CD4-positive, alpha-beta memory T cell (primary cell): ENCODE data around the gene MANSC4. TPM values are rescaled to one million over a fixed set of nuclear protein-coding genes. Genes with fewer than 3 reads are reported as not detected.
A peak's percentile ranks its signal among the peaks of the same experiment; 100 is the strongest.

Experiments
- CTCF ChIA-PET: fragments of 350-600 bp; sonication (Branson Sonifier 250); formaldehyde crosslinking; loops from one replicate; lab custom pipeline; 2021; ENCODE audit warnings: inconsistent platforms; ENCODE audit not compliant: partially characterized antibody; lab: Charles Lee
- POLR2A ChIA-PET: fragments of 350-600 bp; sonication (Branson Sonifier 250); formaldehyde crosslinking; loops from one replicate; lab custom pipeline; 2021; ENCODE audit not compliant: partially characterized antibody; lab: Charles Lee
- DNase-seq, 5 donors: peaks; one replicate each; pipeline versions ENCODE4 v3.0.0 to v3.0.0-alpha.2; 2020 to 2022; ENCODE audit warnings: mixed read lengths in 1 of 5
- H3K27ac ChIP-seq: one replicate; pipeline ENCODE4 v1.7.0; 2013; ENCODE audit warnings: low read depth, low read length
- H3K27me3 ChIP-seq: 2 replicates; pipeline ENCODE4 v1.7.0; 2013; ENCODE audit warnings: mild to moderate bottlenecking, low read length, moderate library complexity; ENCODE audit not compliant: insufficient read depth
- H3K36me3 ChIP-seq: 2 replicates; pipeline ENCODE4 v1.7.0; 2013; ENCODE audit warnings: mild to moderate bottlenecking, low read length, moderate library complexity; ENCODE audit not compliant: insufficient read depth
- H3K4me1 ChIP-seq: 2 replicates; pipeline ENCODE4 v1.7.0; 2013; ENCODE audit warnings: mild to moderate bottlenecking, low read length, moderate library complexity; ENCODE audit not compliant: insufficient read depth
- H3K4me3 ChIP-seq, 2 donors: one replicate each; pipeline ENCODE4 v1.7.0; 2013; ENCODE audit warnings: low read length in 2 of 2, mild to moderate bottlenecking in 1 of 2
- H3K9me3 ChIP-seq, 2 donors: one replicate each; pipeline ENCODE4 v1.7.0; 2013; ENCODE audit warnings: low read length in 2 of 2, control low read depth in 1 of 2; ENCODE audit not compliant: control insufficient read depth in 1 of 2
- H3K27ac Mint-ChIP-seq, 7 donors: one replicate each; pipeline ENCODE4 v1.8.0; 2020 to 2021; ENCODE audit warnings: mixed read lengths in 7 of 7, mild to moderate bottlenecking in 6 of 7, inconsistent platforms in 3 of 7, moderate library complexity in 3 of 7
- H3K27me3 Mint-ChIP-seq, 2 donors: one replicate each; pipeline ENCODE4 v1.8.0; 2020 to 2021; ENCODE audit warnings: mixed read lengths in 2 of 2
- H3K36me3 Mint-ChIP-seq, 2 donors: one replicate each; pipeline ENCODE4 v1.8.0; 2020 to 2021; ENCODE audit warnings: mixed read lengths in 2 of 2, inconsistent platforms in 1 of 2, mild to moderate bottlenecking in 1 of 2
- H3K4me1 Mint-ChIP-seq, 4 donors: one replicate each; pipeline ENCODE4 v1.8.0; 2020 to 2021; ENCODE audit warnings: mixed read lengths in 4 of 4, mild to moderate bottlenecking in 1 of 4
- H3K4me3 Mint-ChIP-seq, 8 donors: one replicate each; pipeline ENCODE4 v1.8.0; 2020 to 2021; ENCODE audit warnings: mixed read lengths in 8 of 8, mild to moderate bottlenecking in 7 of 8, moderate library complexity in 6 of 8, inconsistent platforms in 3 of 8
- H3K9me3 Mint-ChIP-seq, 8 donors: one replicate each; pipeline ENCODE4 v1.8.0; 2020 to 2021; ENCODE audit warnings: mixed read lengths in 8 of 8, mild to moderate bottlenecking in 5 of 8, inconsistent platforms in 3 of 8, moderate library complexity in 1 of 8
- intact Hi-C: fragments of 100-400 bp; cut with micrococcal nuclease; formaldehyde crosslinking; loops from one replicate; pipeline ENCODE4 v1.15.1; 2023
- polyA plus RNA-seq, 2 donors: library from polyadenylated mRNA; unstranded; fragments of 300-500 nt; fragmentation: Illumina TruSeq; gene quantifications; one replicate each; pipeline ENCODE4 v1.2.3, GENCODE V29; 2021
- total RNA-seq, 2 experiments: library from RNA; stranded (reverse); gene quantifications; one replicate each; pipeline ENCODE4 v1.2.3, GENCODE V29; 2021

Gene MANSC4
- total and polyA plus RNA-seq, 4 experiments from 2014 or later = 0.32 TPM; not detected in 3

DNA sequence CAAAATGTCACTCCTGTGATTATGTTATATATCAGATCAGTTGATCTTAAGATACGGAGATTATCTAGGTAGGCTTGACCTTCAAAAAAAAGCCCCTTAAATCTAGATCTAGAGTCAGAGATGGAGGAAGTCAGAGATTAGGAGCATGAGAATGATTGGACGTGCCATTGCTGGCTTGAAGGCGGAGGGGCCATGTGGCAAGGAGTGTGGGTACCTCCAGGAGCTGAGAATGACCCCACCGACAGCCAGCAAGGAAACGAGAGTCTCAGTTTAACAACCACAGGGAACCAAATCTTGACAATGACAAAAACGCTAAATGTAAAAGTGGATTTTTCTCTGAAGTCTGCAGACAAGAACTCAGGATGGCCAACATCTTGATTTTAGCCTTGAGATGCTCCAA is 32.5 kb upstream of the MANSC4 start:
- no peaks in the 10 kb centered on the region for H3K36me3 Mint-ChIP-seq
- H3K36me3 ChIP-seq = no peaks in the 10 kb centered on the region
- intact Hi-C loops = no loop called here
- H3K9me3 Mint-ChIP-seq = peaks cover 0 to 2% (median 0%) of the 10 kb centered on the region in 8 donors
- ChIA-PET CTCF (interaction anchor here (1.0 to 1.3 kb wide), 2 partner anchors 9 to 13 kb away, joined by 3 to 7 read pairs; no protein-coding TSS in a partner anchor), POLR2A (no interaction called here)
- no peaks in the 10 kb centered on the region for H3K9me3 ChIP-seq
- peaks cover 8% of the 10 kb centered on the region for H3K4me1 ChIP-seq
- H3K4me3 ChIP-seq = no peak overlapping the region
- no peak overlapping the region for H3K27ac ChIP-seq
- peaks cover 4 to 12% (median 10%) of the 10 kb centered on the region in 4 donors for H3K4me1 Mint-ChIP-seq
- H3K27me3 Mint-ChIP-seq = peaks cover 3 to 4% of the 10 kb centered on the region in 2 donors
- no peak overlapping the region for H3K27ac Mint-ChIP-seq
- H3K4me3 Mint-ChIP-seq = no peak overlapping the region
- H3K27me3 ChIP-seq = no peaks in the 10 kb centered on the region
- DNase-seq = no peak

DNA sequence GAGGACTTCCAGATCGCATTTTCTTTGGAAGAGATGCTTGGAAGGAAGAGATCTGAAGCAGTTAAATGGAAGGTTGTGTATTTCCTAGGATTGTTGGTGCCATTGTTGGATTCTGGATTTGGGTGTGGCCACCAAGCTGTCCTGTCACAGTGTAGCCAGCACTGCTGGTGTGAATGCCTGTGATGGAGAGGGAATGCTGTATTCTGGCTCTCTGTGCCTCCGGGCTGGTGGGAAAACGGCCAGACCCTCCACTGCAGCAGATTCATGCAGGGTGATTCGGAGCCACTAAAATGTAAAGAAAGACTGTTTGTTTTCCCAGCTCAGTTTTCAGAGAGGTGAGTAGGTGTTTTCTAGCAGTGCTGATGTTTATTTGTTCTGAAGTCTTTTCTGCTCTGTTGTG is 30.7 kb upstream of the MANSC4 start:
- Histone ChIP-seq H3K9me3 (no peaks in the 10 kb centered on the region), H3K27ac (no peak overlapping the region), H3K36me3 (no peaks in the 10 kb centered on the region), H3K4me1 (peaks cover 10% of the 10 kb centered on the region), H3K4me3 (no peak overlapping the region), H3K27me3 (no peaks in the 10 kb centered on the region)
- Mint-ChIP-seq H3K27ac (no peak overlapping the region), H3K36me3 (no peaks in the 10 kb centered on the region), H3K4me3 (no peak overlapping the region), H3K27me3 (peaks cover 3 to 6% of the 10 kb centered on the region in 2 donors), H3K4me1 (peaks cover 10 to 29% (median 23%) of the 10 kb centered on the region in 4 donors), H3K9me3 (peaks cover 0 to 2% (median 0%) of the 10 kb centered on the region in 8 donors)
- ChIA-PET POLR2A (no interaction called here), CTCF (interaction anchor here (0.5 to 0.6 kb wide), 2 partner anchors 9 to 10 kb away, joined by 3 read pairs; no protein-coding TSS in a partner anchor)
- intact Hi-C loops = no loop called here
- DNase-seq = no peak

DNA sequence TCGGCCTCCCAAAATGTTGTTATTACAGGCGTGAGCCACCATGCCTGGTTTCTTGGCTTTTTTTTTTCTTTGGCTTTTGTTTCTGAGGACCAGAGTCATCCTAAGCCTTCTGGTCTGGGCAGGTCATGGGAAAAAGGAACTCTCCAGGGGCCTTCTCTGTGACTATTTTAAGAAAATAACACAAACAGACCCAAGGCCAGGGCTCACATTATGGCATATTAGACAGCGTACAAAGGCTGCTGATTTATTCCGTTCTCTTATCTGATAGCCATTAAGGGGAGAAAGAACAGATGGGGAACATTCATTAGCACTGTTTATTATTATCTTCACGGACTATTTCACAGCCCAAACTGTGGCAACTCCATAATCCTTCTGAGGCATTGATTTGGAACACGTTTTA is 28.8 kb upstream of the MANSC4 start:
- H3K4me3 ChIP-seq = no peak overlapping the region
- ChIA-PET POLR2A (no interaction called here), CTCF (no interaction called here)
- Mint-ChIP-seq H3K36me3 (no peaks in the 10 kb centered on the region), H3K27me3 (peaks cover 3 to 6% of the 10 kb centered on the region in 2 donors), H3K4me1 (peaks cover 8 to 23% (median 16%) of the 10 kb centered on the region in 4 donors), H3K9me3 (peaks cover 0 to under 1% (median 0%) of the 10 kb centered on the region in 8 donors), H3K27ac (peak overlapping the region in 1 of 7 donors; percentile 22), H3K4me3 (peak overlapping the region in 1 of 8 donors; percentile 9)
- no peaks in the 10 kb centered on the region for H3K36me3 ChIP-seq
- H3K27ac ChIP-seq = no peak overlapping the region
- intact Hi-C loops = no loop called here
- no peak for DNase-seq
- peaks cover 4% of the 10 kb centered on the region for H3K4me1 ChIP-seq
- no peaks in the 10 kb centered on the region for H3K9me3 ChIP-seq
- no peaks in the 10 kb centered on the region for H3K27me3 ChIP-seq

DNA sequence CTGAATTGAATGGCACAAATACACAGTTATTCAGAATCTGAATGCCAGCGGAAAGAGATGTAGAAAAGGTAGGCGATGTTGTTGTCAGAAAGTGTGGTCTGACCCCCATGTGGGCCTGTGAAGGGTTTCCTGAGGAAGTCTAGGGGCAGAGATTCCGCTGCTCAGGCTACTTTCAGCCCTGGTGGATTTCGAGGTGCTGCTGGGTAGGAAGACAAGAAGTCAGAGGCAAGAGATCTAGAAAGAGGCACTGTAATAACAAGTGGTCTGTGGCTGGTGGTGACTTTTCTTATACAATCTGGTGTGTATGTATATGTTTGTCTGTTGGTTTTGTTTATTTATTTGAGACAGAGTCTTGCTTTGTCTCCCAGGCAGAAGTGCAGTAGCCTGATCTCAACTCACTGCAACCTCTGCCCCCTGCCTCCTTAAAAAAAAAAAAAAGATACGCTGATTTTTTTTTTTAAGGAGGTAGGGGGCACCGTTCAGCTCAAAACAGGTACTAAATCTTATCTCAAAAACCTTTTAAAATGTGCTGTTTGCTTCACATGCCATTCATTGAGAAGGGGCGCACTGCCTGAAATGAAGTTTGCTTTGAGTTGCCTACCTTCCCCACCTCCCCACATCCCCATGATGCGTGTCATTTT is 27.1 kb upstream of the MANSC4 start:
- no peaks in the 10 kb centered on the region for H3K27me3 ChIP-seq
- peak; percentile 14 to 61 (median 45) for DNase-seq
- intact Hi-C loops = no loop called here
- no peaks in the 10 kb centered on the region for H3K36me3 Mint-ChIP-seq
- H3K9me3 ChIP-seq = no peaks in the 10 kb centered on the region
- H3K36me3 ChIP-seq = no peaks in the 10 kb centered on the region
- POLR2A ChIA-PET = no interaction called here
- peaks cover 4% of the 10 kb centered on the region for H3K4me1 ChIP-seq
- peak overlapping the region in 1 of 2 donors; percentile 13 for H3K4me3 ChIP-seq
- H3K4me3 Mint-ChIP-seq = peak overlapping the region; percentile 67 to 84 (median 74)
- CTCF ChIA-PET = no interaction called here
- H3K27ac ChIP-seq = peak overlapping the region; percentile 18
- H3K9me3 Mint-ChIP-seq = no peaks in the 10 kb centered on the region
- H3K4me1 Mint-ChIP-seq = peaks cover 8 to 30% (median 18%) of the 10 kb centered on the region in 4 donors
- H3K27ac Mint-ChIP-seq = peak overlapping the region; percentile 31 to 95 (median 72)
- peaks cover 3 to 6% of the 10 kb centered on the region in 2 donors for H3K27me3 Mint-ChIP-seq

DNA sequence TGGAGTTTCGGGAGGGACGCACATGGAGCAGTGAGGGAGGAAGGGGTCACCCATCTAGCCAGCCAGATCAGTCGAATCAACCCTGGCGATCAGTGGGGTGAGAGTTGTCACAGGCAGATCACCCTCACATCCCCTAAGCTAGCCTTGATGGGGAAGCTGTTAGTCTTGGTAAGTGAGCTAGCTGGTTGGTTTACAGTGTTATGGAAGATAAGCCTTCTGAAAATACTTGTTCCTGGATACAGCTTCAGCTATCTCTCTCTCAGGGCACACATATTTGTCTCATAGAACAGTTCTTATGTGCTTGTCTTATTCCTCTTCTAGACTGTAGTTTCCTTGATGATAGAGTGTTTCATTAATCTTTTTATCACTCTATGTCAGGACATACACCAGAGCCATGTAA is 26.2 kb upstream of the MANSC4 start:
- H3K36me3 ChIP-seq = no peaks in the 10 kb centered on the region
- peaks cover 8 to 40% (median 24%) of the 10 kb centered on the region in 4 donors for H3K4me1 Mint-ChIP-seq
- intact Hi-C loops = no loop called here
- H3K27me3 ChIP-seq = no peaks in the 10 kb centered on the region
- ChIA-PET POLR2A (interaction anchor here (2.2 kb wide), 1 partner anchor 26 kb away, joined by 6 read pairs; the partner anchor contains the start of genes KLHL42 and MANSC4), CTCF (interaction anchor here (0.9 to 2.8 kb wide), 2 partner anchors 15 to 19 kb away, joined by 3 to 13 read pairs; no protein-coding TSS in a partner anchor)
- DNase-seq = no peak
- H3K36me3 Mint-ChIP-seq = no peaks in the 10 kb centered on the region
- H3K27ac ChIP-seq = no peak overlapping the region
- H3K27ac Mint-ChIP-seq = peak overlapping the region in 4 of 7 donors; percentile 14 to 95 (median 78)
- H3K9me3 Mint-ChIP-seq = no peaks in the 10 kb centered on the region
- peaks cover 3 to 6% of the 10 kb centered on the region in 2 donors for H3K27me3 Mint-ChIP-seq
- H3K4me3 Mint-ChIP-seq = peak overlapping the region in 6 of 8 donors; percentile 49 to 84 (median 76)
- no peak overlapping the region for H3K4me3 ChIP-seq
- H3K4me1 ChIP-seq = peaks cover 4% of the 10 kb centered on the region
- H3K9me3 ChIP-seq = no peaks in the 10 kb centered on the region

DNA sequence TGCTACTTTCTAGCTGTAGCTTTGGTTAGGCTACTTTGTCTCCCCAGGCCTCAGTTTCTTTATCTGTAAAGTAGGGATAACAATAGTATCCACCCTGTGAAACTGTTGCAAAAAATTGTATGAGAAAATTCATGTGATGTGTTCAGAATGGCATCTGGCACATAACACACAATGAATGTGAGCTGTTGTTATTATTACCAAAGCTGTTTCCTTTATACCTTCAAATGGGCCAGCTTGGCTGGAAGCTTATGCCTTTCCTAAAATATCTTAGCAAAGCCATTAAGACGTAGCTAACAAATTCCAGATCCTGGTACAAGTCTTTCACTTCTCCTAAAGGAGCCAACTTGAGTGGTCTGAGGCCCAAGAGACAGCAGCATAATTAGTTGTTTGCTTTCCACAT is 25.2 kb upstream of the MANSC4 start:
- Mint-ChIP-seq H3K4me1 (peaks cover 14 to 50% (median 34%) of the 10 kb centered on the region in 4 donors), H3K27me3 (peaks cover 0 to 2% of the 10 kb centered on the region in 2 donors)
- CTCF ChIA-PET = interaction anchor here (0.9 to 2.8 kb wide), 2 partner anchors 16 to 18 kb away, joined by 3 to 13 read pairs; no protein-coding TSS in a partner anchor

DNA sequence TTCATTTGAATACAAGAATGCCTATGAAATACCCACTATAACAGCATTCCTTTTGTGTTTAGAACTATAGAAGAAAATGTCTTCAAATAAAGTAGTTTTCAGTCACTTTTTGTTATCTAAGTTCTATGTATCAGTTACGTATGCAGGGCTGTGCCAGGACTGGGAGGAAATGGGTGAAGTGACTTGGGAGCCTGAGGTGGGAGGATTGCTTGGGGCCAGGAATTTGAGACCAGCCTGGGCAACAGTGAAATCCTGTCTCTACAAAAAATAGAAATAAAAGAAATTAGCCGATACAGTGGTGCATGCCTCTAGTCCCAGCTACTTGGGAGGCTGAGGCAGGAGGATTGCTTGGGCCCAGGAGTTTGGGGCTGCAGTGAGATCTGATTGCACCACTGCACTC is 22.9 kb upstream of the MANSC4 start:
- H3K27me3 ChIP-seq = no peaks in the 10 kb centered on the region
- H3K9me3 Mint-ChIP-seq = no peaks in the 10 kb centered on the region
- peaks cover 2% of the 10 kb centered on the region for H3K36me3 ChIP-seq
- no peak for DNase-seq
- no peak overlapping the region for H3K4me3 ChIP-seq
- peak overlapping the region in 2 of 7 donors; percentile 36 to 60 for H3K27ac Mint-ChIP-seq
- H3K9me3 ChIP-seq = no peaks in the 10 kb centered on the region
- peaks cover 14% of the 10 kb centered on the region for H3K4me1 ChIP-seq
- H3K27ac ChIP-seq = no peak overlapping the region
- intact Hi-C loops = no loop called here
- no peak overlapping the region for H3K4me3 Mint-ChIP-seq
- ChIA-PET POLR2A (no interaction called here), CTCF (no interaction called here)
- H3K27me3 Mint-ChIP-seq = peaks cover 0 to 2% of the 10 kb centered on the region in 2 donors
- H3K4me1 Mint-ChIP-seq = peaks cover 16 to 50% (median 36%) of the 10 kb centered on the region in 4 donors
- H3K36me3 Mint-ChIP-seq = peaks cover 12% of the 10 kb centered on the region in 2 donors

More for the DNA sequence above, 25.2 kb upstream of the MANSC4 start:
- Histone ChIP-seq H3K27ac (no peak overlapping the region), H3K4me1 (peaks cover 12% of the 10 kb centered on the region), H3K4me3 (no peak overlapping the region), H3K27me3 (no peaks in the 10 kb centered on the region), H3K9me3 (no peaks in the 10 kb centered on the region), H3K36me3 (no peaks in the 10 kb centered on the region)
- Mint-ChIP-seq H3K36me3 (no peaks in the 10 kb centered on the region), H3K27ac (no peak overlapping the region), H3K4me3 (no peak overlapping the region), H3K9me3 (no peaks in the 10 kb centered on the region)
- POLR2A ChIA-PET = interaction anchor here (0.7 to 2.2 kb wide), 2 partner anchors 17 to 25 kb away, joined by 3 to 6 read pairs; partner anchors contain the start of genes KLHL42 and MANSC4
- intact Hi-C loops = no loop called here
- DNase-seq = no peak
